Pancreas (tissue), 10 donors: ENCODE results near the gene NAIF1. TPM values are rescaled to one million over a fixed set of nuclear protein-coding genes. Genes with fewer than 3 reads are reported as not detected.

Experiments
- ATAC-seq, 4 donors: fragments of 200-7000 bp; cut with Tn5 transposase; one replicate each; pipeline versions ENCODE4 v1.8.0 to v1.9.1; 2020; ENCODE audit warnings: mild to moderate bottlenecking in 4 of 4, moderate library complexity in 4 of 4
- DNase-seq, 6 donors: peaks; one replicate each; pipeline ENCODE4 v3.0.0-alpha.2; 2020
- FAIRE-seq: peaks from 2 replicates; lab custom pipeline; 2012; peaks lifted over from hg19 to GRCh38; lab: Jason Lieb, UNC
- H3K27ac ChIP-seq, 4 donors: fragments of 200-600 bp; sonication (generic); 1 replicate in 3 of 4; 2 replicates in 1 of 4; pipeline versions ENCODE4 v1.5.0 to v1.8.0; 2020
- H3K27me3 ChIP-seq, 4 donors: fragments of 200-600 bp; one replicate each; pipeline ENCODE4 v1.8.0; 2021
- H3K36me3 ChIP-seq, 3 donors: fragments of 200-600 bp; sonication (generic) in 1 of 3; one replicate each; pipeline versions ENCODE4 v1.5.0 to v1.8.0; 2020 to 2021
- H3K4me1 ChIP-seq, 3 donors: fragments of 200-600 bp; one replicate each; pipeline ENCODE4 v1.8.0; 2021
- H3K4me3 ChIP-seq, 4 donors: fragments of 200-600 bp; sonication (generic) in 2 of 4; one replicate each; pipeline versions ENCODE4 v1.5.0 to v1.8.0; 2020 to 2021
- H3K9me3 ChIP-seq, 4 donors: fragments of 200-600 bp; one replicate each; pipeline ENCODE4 v1.8.0; 2021
- whole genome bisulfite sequencing, 2 donors: extraction: QIAGEN DNeasy Blood & Tissue Kit; methylation state at CpG; one replicate each; pipeline ENCODE4 v1.1.7; 2013; 5-methylcytosine and 5-hydroxymethylcytosine counted together
- intact Hi-C, 3 donors: fragments of 100-400 bp; cut with DNase I; formaldehyde crosslinking; loops; one replicate each; pipeline versions ENCODE4 v1.11.1 to v1.14.2; 2022
- polyA plus RNA-seq, 2 donors: library from polyadenylated mRNA; stranded (reverse); fragments of 200-250 nt; gene quantifications; one replicate each; pipeline ENCODE4 v1.2.3, GENCODE V29; 2013
- total RNA-seq, 6 donors: library from RNA; stranded (reverse); fragmentation: NEBNext Ultra II Directional in 4 of 6; extraction: Animal tissue kit (Norgen Biotek cat#: 25700) in 4 of 6; gene quantifications; one replicate each; pipeline versions ENCODE4 v1.2.1 to v1.2.4, GENCODE V29; 2021 to 2023
- TF ChIP-seq, protein P1 (sequence below), 4 donors: fragments of 200-600 bp; sonication (generic) in 3 of 4; IDR thresholded peaks; one replicate each; pipeline versions ENCODE4 v1.5.0 to v1.8.0; 2021; ENCODE audit warnings: antibody characterized with exemption in 4 of 4
- donor health status: healthy with polysubstance abuse.
- donor health status: DM: no; HTN: no; CAD: no; lungs with moderate emphysema.
- donor health status: DM: no; HTN: no; CAD: no.
- donor health status: control.
- donor health status: control.
- donor health status: Bipolar disorder and iron deficiency.
- donor health status: DM: yes; HTN: yes; CAD: no.
- donor health status: DM: no; HTN: no; CAD: no.
- donor health status: DM: no; HTN: no; CAD: no.
- donor health status: DM: yes; HTN: yes; CAD: no.

Gene NAIF1
- total and polyA plus RNA-seq, 8 donors = 3.0 to 6.8 (median 4.2) TPM

DNA sequence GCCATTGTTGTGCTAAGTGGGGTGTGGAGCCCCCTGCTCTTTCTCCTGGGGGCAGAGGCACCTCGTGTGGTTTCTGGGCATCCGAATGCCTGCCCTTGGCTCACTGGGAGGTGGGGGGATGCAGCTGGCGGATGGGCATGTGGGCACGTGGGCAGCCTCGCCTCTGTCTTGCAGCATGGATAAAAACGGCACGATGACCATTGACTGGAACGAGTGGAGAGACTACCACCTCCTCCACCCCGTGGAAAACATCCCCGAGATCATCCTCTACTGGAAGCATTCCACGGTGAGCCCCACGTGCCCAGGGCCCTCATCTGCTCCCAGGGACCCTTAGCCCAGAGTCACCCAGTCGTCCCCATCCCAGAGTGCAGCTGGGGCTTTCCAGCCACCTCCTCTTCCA lies 35.1 kb upstream of the NAIF1 start:
- no peak for FAIRE-seq
- peaks cover 11 to 41% (median 23%) of the 10 kb centered on the region in 3 donors for H3K36me3 ChIP-seq

DNA sequence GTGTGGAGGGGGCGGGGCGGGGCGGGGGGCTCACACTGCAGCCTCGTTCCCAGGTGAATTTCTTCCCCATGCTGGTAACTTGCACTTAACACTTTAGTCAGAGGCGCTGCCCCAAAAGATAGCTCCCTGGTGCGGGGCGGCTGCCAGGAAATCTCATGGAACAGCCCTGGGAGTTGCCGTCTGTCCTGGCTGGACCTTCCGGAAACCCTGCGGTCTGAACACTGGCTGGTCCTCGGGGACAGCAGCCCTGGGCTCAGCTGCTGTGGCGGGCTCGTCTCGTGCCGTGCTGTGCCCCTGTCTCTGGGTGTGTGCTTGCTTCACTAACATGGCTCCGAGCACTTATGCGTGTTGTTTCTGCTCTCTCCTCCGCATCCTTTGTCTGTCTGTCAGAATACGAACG lies 34.6 kb upstream of the NAIF1 start:
- peak overlapping the region in 2 of 4 donors; percentile 47 to 82 for H3K27ac ChIP-seq
- peak in 1 of 6 donors; percentile 63 for DNase-seq
- WGBS, 2 donors = 73 to 75% methylated on average over 20 of the region's 20 CpGs
- H3K4me1 ChIP-seq = peaks cover 39 to 60% (median 58%) of the 10 kb centered on the region in 3 donors
- no peaks in the 10 kb centered on the region for H3K9me3 ChIP-seq
- FAIRE-seq = no peak
- H3K4me3 ChIP-seq = peak overlapping the region in 1 of 4 donors; percentile 58
- no peaks in the 10 kb centered on the region for H3K27me3 ChIP-seq
- intact Hi-C loops = no loop called here
- TF ChIP-seq, protein P1, sequence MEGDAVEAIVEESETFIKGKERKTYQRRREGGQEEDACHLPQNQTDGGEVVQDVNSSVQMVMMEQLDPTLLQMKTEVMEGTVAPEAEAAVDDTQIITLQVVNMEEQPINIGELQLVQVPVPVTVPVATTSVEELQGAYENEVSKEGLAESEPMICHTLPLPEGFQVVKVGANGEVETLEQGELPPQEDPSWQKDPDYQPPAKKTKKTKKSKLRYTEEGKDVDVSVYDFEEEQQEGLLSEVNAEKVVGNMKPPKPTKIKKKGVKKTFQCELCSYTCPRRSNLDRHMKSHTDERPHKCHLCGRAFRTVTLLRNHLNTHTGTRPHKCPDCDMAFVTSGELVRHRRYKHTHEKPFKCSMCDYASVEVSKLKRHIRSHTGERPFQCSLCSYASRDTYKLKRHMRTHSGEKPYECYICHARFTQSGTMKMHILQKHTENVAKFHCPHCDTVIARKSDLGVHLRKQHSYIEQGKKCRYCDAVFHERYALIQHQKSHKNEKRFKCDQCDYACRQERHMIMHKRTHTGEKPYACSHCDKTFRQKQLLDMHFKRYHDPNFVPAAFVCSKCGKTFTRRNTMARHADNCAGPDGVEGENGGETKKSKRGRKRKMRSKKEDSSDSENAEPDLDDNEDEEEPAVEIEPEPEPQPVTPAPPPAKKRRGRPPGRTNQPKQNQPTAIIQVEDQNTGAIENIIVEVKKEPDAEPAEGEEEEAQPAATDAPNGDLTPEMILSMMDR (IDR thresholded peaks at IDR 0.05) = no peak
- no peak for ATAC-seq
- peaks cover 11 to 36% (median 18%) of the 10 kb centered on the region in 3 donors for H3K36me3 ChIP-seq

More for the DNA sequence above, 35.1 kb upstream of the NAIF1 start:
- H3K27me3 ChIP-seq = no peaks in the 10 kb centered on the region
- no peaks in the 10 kb centered on the region for H3K9me3 ChIP-seq
- H3K4me1 ChIP-seq = peaks cover 39 to 60% (median 56%) of the 10 kb centered on the region in 3 donors
- H3K27ac ChIP-seq = peak overlapping the region in 3 of 4 donors; percentile 79 to 90 (median 82)
- no peak for ATAC-seq
- TF ChIP-seq, protein P1 (IDR thresholded peaks at IDR 0.05) = no peak
- DNase-seq = peak in 2 of 6 donors; percentile 40 to 63
- H3K4me3 ChIP-seq = peak overlapping the region in 1 of 4 donors; percentile 58
- intact Hi-C loops = no loop called here
- WGBS, 2 donors = 86 to 88% methylated on average over 13 of the region's 13 CpGs

DNA sequence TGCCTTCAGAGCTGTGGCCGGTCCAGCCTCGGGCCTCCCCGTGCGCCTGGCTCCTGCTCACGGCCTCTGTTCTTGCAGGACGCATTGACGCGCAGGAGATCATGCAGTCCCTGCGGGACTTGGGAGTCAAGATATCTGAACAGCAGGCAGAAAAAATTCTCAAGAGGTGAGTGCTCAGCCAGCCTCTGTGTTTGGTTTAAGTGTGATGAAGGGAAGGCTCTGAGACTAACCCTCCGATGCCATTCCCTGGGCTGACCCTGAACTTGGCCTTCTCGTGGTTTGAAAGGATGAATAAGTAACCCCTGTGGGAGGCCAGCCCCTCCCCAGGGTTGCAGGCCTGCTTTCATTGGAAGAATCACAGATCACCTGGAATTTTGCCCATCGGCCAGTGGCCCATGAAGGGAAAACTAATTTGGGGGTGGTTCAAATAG lies 34.1 kb upstream of the NAIF1 start:
- WGBS, 2 donors = 75 to 81% methylated on average over 12 of the region's 12 CpGs
- intact Hi-C loops = no loop called here
- no peak for ATAC-seq
- Histone ChIP-seq H3K9me3 (no peaks in the 10 kb centered on the region), H3K27ac (peak overlapping the region in 2 of 4 donors; percentile 47 to 82), H3K36me3 (peaks cover 6 to 31% (median 14%) of the 10 kb centered on the region in 3 donors), H3K4me1 (peaks cover 39 to 60% (median 58%) of the 10 kb centered on the region in 3 donors), H3K27me3 (no peaks in the 10 kb centered on the region), H3K4me3 (peak overlapping the region in 1 of 4 donors; percentile 58)
- peak in 1 of 6 donors; percentile 57 for DNase-seq
- FAIRE-seq = no peak
- TF ChIP-seq, protein P1 (IDR thresholded peaks at IDR 0.05) = no peak

DNA sequence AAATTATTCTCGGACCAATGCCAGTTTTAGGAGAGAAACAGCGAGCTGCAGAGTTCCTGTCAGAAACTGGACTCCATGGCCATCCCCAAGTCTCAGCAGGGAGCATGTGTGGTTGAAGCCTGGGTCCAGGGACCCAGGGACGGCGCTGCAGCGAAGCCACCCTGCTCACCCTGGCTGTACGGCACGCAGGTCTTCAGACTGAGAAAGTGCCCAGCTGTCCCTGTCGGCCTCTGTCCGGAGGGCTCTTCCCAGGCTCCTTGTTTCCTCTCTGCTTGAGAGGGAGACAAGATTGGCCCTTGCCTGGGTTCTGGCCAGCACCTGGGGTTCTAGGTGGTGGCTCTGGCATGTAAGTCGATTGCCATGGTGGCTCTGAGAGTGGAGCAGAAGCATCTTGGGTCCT lies 33.5 kb upstream of the NAIF1 start:
- Histone ChIP-seq H3K4me1 (peaks cover 39 to 60% (median 58%) of the 10 kb centered on the region in 3 donors), H3K27me3 (no peaks in the 10 kb centered on the region), H3K9me3 (no peaks in the 10 kb centered on the region), H3K4me3 (peak overlapping the region in 3 of 4 donors; percentile 11 to 58 (median 50)), H3K27ac (peak overlapping the region; percentile 89 to 94 (median 93)), H3K36me3 (peaks cover 0 to 25% (median 7%) of the 10 kb centered on the region in 3 donors)
- WGBS, 2 donors = 37 to 42% methylated on average over 10 of the region's 10 CpGs
- FAIRE-seq (no peak), ATAC-seq (no peak), DNase-seq (no peak)
- TF ChIP-seq, protein P1 (IDR thresholded peaks at IDR 0.05) = no peak
- intact Hi-C loops = no loop called here

DNA sequence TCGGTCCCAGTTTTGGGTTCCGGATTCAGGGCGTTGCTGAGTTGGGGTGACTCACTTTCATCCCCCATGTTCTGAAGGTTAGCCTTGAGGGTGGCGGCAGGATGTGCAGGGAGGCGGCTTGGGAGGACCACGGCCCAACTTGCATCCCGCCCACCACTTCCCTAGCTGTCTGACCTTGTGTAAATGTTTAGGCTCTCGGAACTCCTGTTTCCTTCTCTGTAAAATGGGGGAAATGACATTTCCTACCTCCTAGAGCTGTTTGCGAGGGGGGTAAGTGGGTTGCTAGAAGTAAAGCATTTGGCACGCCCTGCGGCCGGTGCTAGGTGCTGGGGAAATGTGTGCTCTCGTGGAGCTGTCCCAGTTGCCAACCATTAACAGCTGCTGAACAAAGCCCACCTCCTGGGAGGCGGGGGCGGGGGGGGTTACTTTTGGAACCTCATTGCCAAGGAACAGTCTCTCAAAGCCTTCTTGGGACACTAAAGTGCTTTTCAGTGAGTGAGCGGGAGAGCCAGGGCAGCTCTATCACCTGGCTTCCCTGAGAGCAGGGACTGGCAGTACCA lies 32.9 kb upstream of the NAIF1 start:
- Histone ChIP-seq H3K36me3 (peaks cover 0 to 20% (median 5%) of the 10 kb centered on the region in 3 donors), H3K4me1 (peaks cover 39 to 63% (median 61%) of the 10 kb centered on the region in 3 donors), H3K4me3 (peak overlapping the region in 3 of 4 donors; percentile 11 to 58 (median 50)), H3K27ac (peak overlapping the region; percentile 89 to 94 (median 93)), H3K9me3 (no peaks in the 10 kb centered on the region), H3K27me3 (no peaks in the 10 kb centered on the region)
- intact Hi-C loops = no loop called here
- FAIRE-seq (no peak), ATAC-seq (no peak), DNase-seq (peak in 1 of 6 donors; percentile 60)
- TF ChIP-seq, protein P1 (IDR thresholded peaks at IDR 0.05) = no peak
- WGBS, 2 donors = 32 to 38% methylated on average over 16 of the region's 16 CpGs
